ENCODE measurements around the gene ASXL2. TPM values are rescaled to one million over a fixed set of nuclear protein-coding genes. Genes with fewer than 3 reads are reported as not detected.
"Not testable (repeated sequence)": the region's sequence is repeated elsewhere in the genome, so short reads cannot be mapped to it uniquely, and the experiment has no call there.

ASXL2 gene
- total RNA-seq, 1 donor = 4.4 TPM

DNA sequence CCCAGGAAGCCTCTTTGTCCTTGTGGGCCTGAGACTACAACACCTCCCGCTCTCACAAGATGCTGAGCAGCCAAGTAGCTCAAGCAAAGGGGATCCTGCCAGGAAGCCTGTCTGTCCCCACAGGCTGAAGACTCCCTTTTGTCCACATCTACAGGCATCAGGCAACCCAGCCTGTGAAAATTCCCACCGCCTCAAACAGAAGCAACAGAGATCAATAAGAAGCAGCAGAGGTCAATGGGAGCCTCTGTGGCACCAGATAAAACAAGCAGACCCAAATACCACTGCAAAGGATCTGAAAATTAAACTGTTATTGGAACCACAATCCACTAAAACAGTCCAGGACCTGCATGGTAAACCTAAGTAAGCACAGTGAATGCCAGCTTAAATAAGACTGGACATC is 48.5 kb downstream of the ASXL2 start:
- H3K9me3 ChIP-seq (ENCODE audit: low read depth, low read length) = no peaks in the 10 kb centered on the region
- no peak overlapping the region for H3K4me3 ChIP-seq (ENCODE audit: low read length)
- H3K27me3 ChIP-seq (ENCODE audit: insufficient read depth, low read length) = no peaks in the 10 kb centered on the region
- peaks cover 12% of the 10 kb centered on the region for H3K4me1 ChIP-seq (ENCODE audit: insufficient read depth, low read length)

DNA sequence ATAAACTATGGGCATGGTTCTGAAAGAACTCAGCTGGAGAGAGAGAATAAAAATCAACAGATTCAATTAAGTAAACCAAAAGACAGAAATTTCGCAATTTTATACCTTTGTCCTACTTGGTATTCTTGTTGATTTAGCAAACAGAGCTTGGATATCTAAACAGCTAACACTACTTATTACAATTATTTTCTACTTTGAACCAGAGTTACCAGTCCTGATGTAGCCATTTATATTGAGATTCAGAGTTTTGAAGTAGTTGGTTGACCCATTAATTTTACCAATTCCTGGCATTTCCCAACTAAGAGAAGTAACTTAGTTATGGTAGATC is 48.9 kb downstream of the ASXL2 start:
- Histone ChIP-seq H3K9me3 (ENCODE audit: low read depth, low read length) (no peaks in the 10 kb centered on the region), H3K4me1 (ENCODE audit: insufficient read depth, low read length) (peaks cover 12% of the 10 kb centered on the region), H3K4me3 (ENCODE audit: low read length) (no peak overlapping the region), H3K27me3 (ENCODE audit: insufficient read depth, low read length) (no peaks in the 10 kb centered on the region)

GRCh38 chr2:25828532-25829376 is 49.5 kb downstream of the ASXL2 start:
- peaks cover 12% of the 10 kb centered on the region for H3K4me1 ChIP-seq (ENCODE audit: insufficient read depth, low read length)
- not testable (repeated sequence) for H3K9me3 ChIP-seq (ENCODE audit: low read depth, low read length); H3K4me3 ChIP-seq (ENCODE audit: low read length); H3K27me3 ChIP-seq (ENCODE audit: insufficient read depth, low read length)

DNA sequence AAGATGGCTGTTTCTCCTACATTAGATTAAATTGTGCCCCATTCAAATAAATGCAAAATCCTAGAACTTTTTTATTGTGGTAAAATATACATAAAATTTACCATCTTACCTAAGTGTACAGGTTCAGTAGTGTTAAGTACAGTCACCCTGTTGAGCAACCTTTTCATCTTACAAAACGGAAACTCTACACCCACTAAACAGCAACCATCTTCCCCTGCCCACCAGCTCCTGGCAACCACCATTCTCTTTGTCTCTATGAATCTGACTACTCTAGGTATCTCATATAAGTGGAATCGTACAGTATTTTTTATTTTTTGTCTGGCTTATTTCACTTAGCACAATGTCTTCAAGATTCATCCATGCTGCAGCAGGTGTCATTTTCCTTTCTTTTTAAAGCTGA is 53.0 kb downstream of the ASXL2 start:
- peaks cover 14% of the 10 kb centered on the region for H3K4me1 ChIP-seq (ENCODE audit: insufficient read depth, low read length)
- no peak overlapping the region for H3K4me3 ChIP-seq (ENCODE audit: low read length)

DNA sequence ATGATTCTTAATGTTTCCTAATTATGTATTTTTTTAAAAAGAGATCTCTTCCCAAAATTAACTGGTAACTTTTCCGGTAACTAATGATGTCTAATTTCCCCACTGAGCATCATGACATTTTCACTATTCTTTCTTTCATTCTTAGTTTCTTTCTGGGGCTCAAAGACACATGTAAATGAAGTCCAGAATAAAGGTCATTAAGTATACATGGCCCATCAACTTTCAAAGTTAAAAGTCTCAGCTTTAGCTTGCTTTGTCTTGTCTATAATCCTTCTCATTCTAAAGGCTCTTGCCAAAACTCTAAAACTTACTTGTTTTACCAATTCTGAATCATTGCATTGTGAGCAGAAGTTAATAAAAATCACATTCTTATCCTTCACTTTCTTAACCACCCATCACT is 53.6 kb downstream of the ASXL2 start:
- peaks cover 10% of the 10 kb centered on the region for H3K4me1 ChIP-seq (ENCODE audit: insufficient read depth, low read length)
- no peaks in the 10 kb centered on the region for H3K9me3 ChIP-seq (ENCODE audit: low read depth, low read length)
- no peaks in the 10 kb centered on the region for H3K27me3 ChIP-seq (ENCODE audit: insufficient read depth, low read length)
- H3K4me3 ChIP-seq (ENCODE audit: low read length) = no peak overlapping the region

More for the DNA sequence above, 53.0 kb downstream of the ASXL2 start:
- no peaks in the 10 kb centered on the region for H3K9me3 ChIP-seq (ENCODE audit: low read depth, low read length)
- H3K27me3 ChIP-seq (ENCODE audit: insufficient read depth, low read length) = no peaks in the 10 kb centered on the region

- H3K9me3 ChIP-seq (ENCODE audit: low read depth, low read length) = no peaks in the 10 kb centered on the region
- H3K27me3 ChIP-seq (ENCODE audit: insufficient read depth, low read length) = no peaks in the 10 kb centered on the region
- H3K4me3 ChIP-seq (ENCODE audit: low read length) = no peak overlapping the region
- peaks cover 9% of the 10 kb centered on the region for H3K4me1 ChIP-seq (ENCODE audit: insufficient read depth, low read length)
Observed at GRCh38 chr2:25824216-25824615, 54.1 kb downstream of the ASXL2 start.

DNA sequence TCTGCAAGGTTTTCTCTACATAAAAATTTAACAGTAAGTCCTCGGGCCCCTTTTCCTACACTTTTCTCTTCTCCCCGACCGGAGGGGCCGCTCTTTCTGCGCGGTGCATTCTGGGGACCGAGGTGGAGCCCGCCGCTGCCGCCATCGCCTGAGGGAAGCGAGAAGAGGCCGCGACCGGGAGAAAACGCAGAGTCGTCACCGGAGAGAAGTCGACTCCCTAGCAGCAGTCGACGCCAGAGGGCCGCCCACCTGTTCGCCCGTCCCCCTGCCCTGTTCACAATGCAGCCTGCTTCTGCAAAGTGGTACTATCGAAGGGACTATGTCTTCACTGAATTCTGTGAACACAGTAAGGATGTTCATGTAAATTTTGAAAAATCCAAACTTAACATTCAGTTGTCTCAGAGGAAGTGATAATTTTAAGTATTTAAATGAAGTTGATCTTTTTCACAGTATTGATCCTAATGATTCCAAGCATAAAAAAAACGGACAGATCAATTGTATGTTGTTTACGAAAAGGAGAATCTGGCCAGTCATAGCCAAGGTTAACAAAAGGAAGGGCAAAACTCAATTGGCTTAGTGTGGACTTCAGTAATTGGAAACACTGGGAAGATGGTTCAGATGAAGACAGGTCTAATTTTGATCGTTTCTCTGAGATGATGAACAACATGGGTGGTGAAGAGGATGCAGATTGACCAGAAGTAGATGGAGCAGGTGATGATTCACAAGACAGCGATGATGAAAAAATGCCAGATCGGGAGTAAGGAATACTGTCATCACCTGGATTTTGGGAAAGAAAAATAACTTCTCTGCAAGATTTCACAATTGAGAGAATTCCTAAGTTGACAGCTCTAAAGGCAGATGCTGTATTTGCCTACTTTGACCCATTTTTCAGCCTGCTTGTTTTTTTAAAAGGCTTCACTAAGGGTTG is 55.8 kb downstream of the ASXL2 start:
- H3K27me3 ChIP-seq (ENCODE audit: insufficient read depth, low read length) = no peaks in the 10 kb centered on the region
- no peaks in the 10 kb centered on the region for H3K9me3 ChIP-seq (ENCODE audit: low read depth, low read length)
- H3K4me3 ChIP-seq (ENCODE audit: low read length) = peak overlapping the region; percentile 14
- peaks cover 9% of the 10 kb centered on the region for H3K4me1 ChIP-seq (ENCODE audit: insufficient read depth, low read length)

DNA sequence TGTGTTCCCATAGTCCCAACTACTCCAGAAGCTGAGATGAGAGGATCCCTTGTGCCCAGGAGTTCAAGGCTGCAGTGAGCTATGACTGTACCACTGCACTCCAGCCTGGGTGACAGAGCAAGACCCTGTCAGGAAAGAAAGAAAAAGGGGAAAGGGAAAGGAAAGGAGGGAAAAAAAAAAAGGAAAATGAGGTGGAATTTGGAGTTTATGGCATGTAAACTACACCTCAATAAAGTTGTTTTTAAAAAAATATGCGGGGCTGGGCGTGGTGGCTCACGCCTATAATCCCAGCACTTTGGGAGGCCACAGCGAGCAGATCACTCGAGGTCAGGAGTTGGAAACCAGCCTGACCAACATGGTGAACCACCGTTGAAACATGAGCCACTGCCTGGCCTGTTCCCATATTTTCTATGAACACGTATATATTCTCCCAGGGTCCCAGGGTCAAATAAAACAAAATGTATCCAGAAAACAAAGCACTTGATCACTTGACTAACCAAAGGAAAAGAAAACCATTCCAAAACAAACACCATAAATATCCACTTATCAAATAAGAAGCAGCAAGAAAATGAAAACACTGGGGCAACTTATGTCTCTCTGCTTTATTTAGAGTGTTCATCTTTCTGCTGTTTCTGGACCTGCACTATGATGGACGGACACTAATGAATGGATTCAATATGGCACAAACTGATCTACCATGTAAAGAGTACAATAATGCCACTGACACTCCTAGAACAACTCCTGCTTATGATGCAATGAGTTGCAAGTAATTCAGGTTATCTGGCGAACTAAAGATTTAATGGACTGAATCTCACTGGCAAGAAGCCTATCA is 56.8 kb downstream of the ASXL2 start:
- Histone ChIP-seq H3K27me3 (ENCODE audit: insufficient read depth, low read length) (no peaks in the 10 kb centered on the region), H3K9me3 (ENCODE audit: low read depth, low read length) (no peaks in the 10 kb centered on the region), H3K4me3 (ENCODE audit: low read length) (no peak overlapping the region), H3K4me1 (ENCODE audit: insufficient read depth, low read length) (peaks cover 9% of the 10 kb centered on the region)

GRCh38 chr2:25819597-25820039 is 58.7 kb downstream of the ASXL2 start:
- H3K27me3 ChIP-seq (ENCODE audit: insufficient read depth, low read length) = no peaks in the 10 kb centered on the region
- no peaks in the 10 kb centered on the region for H3K9me3 ChIP-seq (ENCODE audit: low read depth, low read length)
- no peak overlapping the region for H3K4me3 ChIP-seq (ENCODE audit: low read length)
- peaks cover 9% of the 10 kb centered on the region for H3K4me1 ChIP-seq (ENCODE audit: insufficient read depth, low read length)

DNA sequence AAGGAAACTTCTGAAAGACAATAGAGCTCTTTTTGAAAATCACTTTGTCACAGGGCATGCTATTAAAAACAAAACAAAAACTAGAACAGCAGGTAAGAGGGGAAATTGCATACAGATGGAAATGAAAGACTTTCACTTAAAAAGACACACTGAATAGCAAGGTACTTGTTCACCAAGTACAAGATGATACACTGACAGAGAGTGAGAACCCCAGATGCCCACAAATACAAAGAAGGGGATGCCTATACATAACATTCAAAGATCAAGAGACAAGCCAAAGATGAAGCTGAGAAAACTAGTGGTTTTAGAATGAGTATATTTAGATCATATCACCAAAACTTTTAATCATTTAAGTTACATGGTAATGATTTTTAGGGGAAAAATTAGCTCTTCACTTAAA is 60.7 kb downstream of the ASXL2 start:
- H3K27me3 ChIP-seq (ENCODE audit: insufficient read depth, low read length) = no peaks in the 10 kb centered on the region
- no peaks in the 10 kb centered on the region for H3K9me3 ChIP-seq (ENCODE audit: low read depth, low read length)
- no peak overlapping the region for H3K4me3 ChIP-seq (ENCODE audit: low read length)
- peaks cover 5% of the 10 kb centered on the region for H3K4me1 ChIP-seq (ENCODE audit: insufficient read depth, low read length)

- Histone ChIP-seq H3K4me1 (ENCODE audit: insufficient read depth, low read length) (no peaks in the 10 kb centered on the region), H3K27me3 (ENCODE audit: insufficient read depth, low read length) (no peaks in the 10 kb centered on the region), H3K4me3 (ENCODE audit: low read length) (no peak overlapping the region), H3K9me3 (ENCODE audit: low read depth, low read length) (no peaks in the 10 kb centered on the region)
Observed at GRCh38 chr2:25817006-25817405, 61.3 kb downstream of the ASXL2 start.

GRCh38 chr2:25816249-25816648 is 62.0 kb downstream of the ASXL2 start:
- Histone ChIP-seq H3K4me3 (ENCODE audit: low read length) (no peak overlapping the region), H3K4me1 (ENCODE audit: insufficient read depth, low read length) (no peaks in the 10 kb centered on the region), H3K27me3 (ENCODE audit: insufficient read depth, low read length) (no peaks in the 10 kb centered on the region), H3K9me3 (ENCODE audit: low read depth, low read length) (no peaks in the 10 kb centered on the region)

DNA sequence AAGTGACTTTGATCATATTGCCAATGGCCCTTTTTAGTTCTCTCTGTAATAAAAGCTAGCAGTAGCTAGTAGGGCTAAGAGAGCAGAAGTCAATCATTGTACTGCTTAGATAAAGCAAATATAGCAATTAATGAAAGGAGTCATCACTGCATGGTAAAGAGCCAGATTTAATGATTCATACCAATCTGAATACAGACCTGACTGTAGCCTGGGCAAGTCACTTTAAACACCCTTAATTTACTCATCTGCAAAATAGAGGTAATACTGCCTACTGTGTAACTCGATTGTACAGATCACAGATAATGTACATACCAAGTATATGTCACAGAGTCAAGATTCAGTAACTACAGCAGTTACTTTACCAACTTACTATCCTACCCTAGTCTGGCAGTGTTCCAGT is 63.6 kb downstream of the ASXL2 start:
- H3K9me3 ChIP-seq (ENCODE audit: low read depth, low read length) = no peaks in the 10 kb centered on the region
- H3K4me1 ChIP-seq (ENCODE audit: insufficient read depth, low read length) = no peaks in the 10 kb centered on the region
- no peaks in the 10 kb centered on the region for H3K27me3 ChIP-seq (ENCODE audit: insufficient read depth, low read length)
- H3K4me3 ChIP-seq (ENCODE audit: low read length) = no peak overlapping the region

- Histone ChIP-seq H3K4me3 (ENCODE audit: low read length) (no peak overlapping the region), H3K9me3 (ENCODE audit: low read depth, low read length) (no peaks in the 10 kb centered on the region), H3K27me3 (ENCODE audit: insufficient read depth, low read length) (no peaks in the 10 kb centered on the region), H3K4me1 (ENCODE audit: insufficient read depth, low read length) (no peaks in the 10 kb centered on the region)
Observed at GRCh38 chr2:25810428-25810827, 67.9 kb downstream of the ASXL2 start.

- no peak overlapping the region for H3K4me3 ChIP-seq (ENCODE audit: low read length)
- H3K4me1 ChIP-seq (ENCODE audit: insufficient read depth, low read length) = no peaks in the 10 kb centered on the region
- H3K9me3 ChIP-seq (ENCODE audit: low read depth, low read length) = no peaks in the 10 kb centered on the region
- H3K27me3 ChIP-seq (ENCODE audit: insufficient read depth, low read length) = no peaks in the 10 kb centered on the region
Observed at GRCh38 chr2:25809646-25810045, 68.6 kb downstream of the ASXL2 start.
